ENCODE measurements around the gene LRRC32. TPM values are rescaled to one million over a fixed set of nuclear protein-coding genes. Genes with fewer than 3 reads are reported as not detected.

Gene LRRC32
- total and polyA plus RNA-seq, 10 of the 15 experiments (the other 5 are each of a cell fraction or from before 2014, with no cell fraction given) = 0.56 to 20.8 (median 7.4) TPM

DNA sequence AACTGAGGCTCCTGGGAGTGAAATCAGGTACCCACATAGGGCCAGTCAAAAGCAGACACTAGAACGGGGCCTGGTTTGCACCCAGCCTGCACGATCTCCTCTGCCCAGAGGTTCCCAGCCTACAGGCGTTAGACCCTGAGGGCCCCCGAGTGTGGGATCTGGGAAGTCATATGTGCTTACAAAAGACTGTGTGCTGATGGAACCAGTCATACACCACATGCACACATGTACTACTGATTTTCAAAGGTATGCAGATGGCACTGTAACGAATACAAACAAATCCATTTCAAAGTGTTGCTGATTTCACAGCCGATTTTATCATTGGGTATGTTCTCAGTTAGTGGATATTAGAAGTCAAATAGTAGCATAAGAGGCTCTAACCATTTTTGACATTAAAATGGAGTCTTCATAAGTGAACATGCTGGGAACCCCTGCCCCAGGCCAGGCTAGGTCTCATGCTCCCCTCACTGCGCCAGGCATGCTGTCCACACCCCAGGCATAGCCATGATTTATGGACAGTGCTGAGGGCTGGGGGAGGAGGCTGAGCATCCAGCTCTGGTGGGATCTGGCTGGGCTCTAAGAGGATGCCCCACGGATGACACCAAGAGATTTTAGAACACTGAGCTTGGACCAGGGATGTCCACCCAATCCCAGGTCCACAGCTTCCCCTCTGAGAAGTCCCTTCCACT, 38.6 kb upstream of the LRRC32 start:
- in situ Hi-C loops (cut with MboI) = no loop called here
- Histone ChIP-seq H3K27me3 (replicated peaks in 1 of 2; ENCODE audit: control insufficient read depth in 2 of 2, insufficient read depth in 2 of 2, low read length in 1 of 2) (no peaks in the 10 kb centered on the region), H3K4me1 (ENCODE audit: control insufficient read depth, insufficient read depth, low read length) (no peaks in the 10 kb centered on the region), H3K4me3 (no peak overlapping the region), H3K27ac (ENCODE audit: control insufficient read depth, insufficient read depth) (no peak overlapping the region), H3K36me3 (ENCODE audit: control insufficient read depth in 2 of 2, insufficient read depth in 2 of 2, low read length in 1 of 2) (no peaks in the 10 kb centered on the region), H4K20me1 (ENCODE audit: control insufficient read depth, insufficient read depth) (no peaks in the 10 kb centered on the region), H3K79me2 (ENCODE audit: control insufficient read depth, insufficient read depth, low read length) (no peaks in the 10 kb centered on the region), H2AFZ (ENCODE audit: control insufficient read depth, low read depth, low read length) (no peak overlapping the region), H3K9me3 (replicated peaks; ENCODE audit: control insufficient read depth, insufficient read depth, low read length) (no peaks in the 10 kb centered on the region), H3K4me2 (ENCODE audit: control insufficient read depth, insufficient read depth) (no peak overlapping the region), H3K9ac (ENCODE audit: control insufficient read depth, insufficient read depth, low read length) (no peak overlapping the region)
- no TSS peak for BruUV-seq (replicated peaks)
- POLR2A ChIA-PET = no interaction called here
- SMC1A ChIA-PET (ENCODE audit: uncharacterized antibody, unreplicated experiment) = no interaction called here
- RAD21 ChIA-PET (ENCODE audit: unreplicated experiment) = no interaction called here
- ATAC-seq (no peak), FAIRE-seq (no peak), DNase-seq (ENCODE audit: low read depth, low spot score) (no peak)
- intact Hi-C loops (cut with micrococcal nuclease; ENCODE audit: unreplicated experiment) = no loop called here
- WGBS (ENCODE audit: insufficient coverage, insufficient replicate concordance, low lambda C conversion rate, missing lambda C conversion rate) = 18% methylated on average over 8 of the region's 8 CpGs
- CTCF ChIA-PET = interaction anchor here (1.4 kb wide), 1 partner anchor 111 kb away, joined by 3 read pairs; no protein-coding TSS in a partner anchor
- no peak for TF ChIP-seq CHD1 (IDR thresholded peaks at IDR 0.05; ENCODE audit: low read depth, low read length)
- TF ChIP-seq, protein P1, sequence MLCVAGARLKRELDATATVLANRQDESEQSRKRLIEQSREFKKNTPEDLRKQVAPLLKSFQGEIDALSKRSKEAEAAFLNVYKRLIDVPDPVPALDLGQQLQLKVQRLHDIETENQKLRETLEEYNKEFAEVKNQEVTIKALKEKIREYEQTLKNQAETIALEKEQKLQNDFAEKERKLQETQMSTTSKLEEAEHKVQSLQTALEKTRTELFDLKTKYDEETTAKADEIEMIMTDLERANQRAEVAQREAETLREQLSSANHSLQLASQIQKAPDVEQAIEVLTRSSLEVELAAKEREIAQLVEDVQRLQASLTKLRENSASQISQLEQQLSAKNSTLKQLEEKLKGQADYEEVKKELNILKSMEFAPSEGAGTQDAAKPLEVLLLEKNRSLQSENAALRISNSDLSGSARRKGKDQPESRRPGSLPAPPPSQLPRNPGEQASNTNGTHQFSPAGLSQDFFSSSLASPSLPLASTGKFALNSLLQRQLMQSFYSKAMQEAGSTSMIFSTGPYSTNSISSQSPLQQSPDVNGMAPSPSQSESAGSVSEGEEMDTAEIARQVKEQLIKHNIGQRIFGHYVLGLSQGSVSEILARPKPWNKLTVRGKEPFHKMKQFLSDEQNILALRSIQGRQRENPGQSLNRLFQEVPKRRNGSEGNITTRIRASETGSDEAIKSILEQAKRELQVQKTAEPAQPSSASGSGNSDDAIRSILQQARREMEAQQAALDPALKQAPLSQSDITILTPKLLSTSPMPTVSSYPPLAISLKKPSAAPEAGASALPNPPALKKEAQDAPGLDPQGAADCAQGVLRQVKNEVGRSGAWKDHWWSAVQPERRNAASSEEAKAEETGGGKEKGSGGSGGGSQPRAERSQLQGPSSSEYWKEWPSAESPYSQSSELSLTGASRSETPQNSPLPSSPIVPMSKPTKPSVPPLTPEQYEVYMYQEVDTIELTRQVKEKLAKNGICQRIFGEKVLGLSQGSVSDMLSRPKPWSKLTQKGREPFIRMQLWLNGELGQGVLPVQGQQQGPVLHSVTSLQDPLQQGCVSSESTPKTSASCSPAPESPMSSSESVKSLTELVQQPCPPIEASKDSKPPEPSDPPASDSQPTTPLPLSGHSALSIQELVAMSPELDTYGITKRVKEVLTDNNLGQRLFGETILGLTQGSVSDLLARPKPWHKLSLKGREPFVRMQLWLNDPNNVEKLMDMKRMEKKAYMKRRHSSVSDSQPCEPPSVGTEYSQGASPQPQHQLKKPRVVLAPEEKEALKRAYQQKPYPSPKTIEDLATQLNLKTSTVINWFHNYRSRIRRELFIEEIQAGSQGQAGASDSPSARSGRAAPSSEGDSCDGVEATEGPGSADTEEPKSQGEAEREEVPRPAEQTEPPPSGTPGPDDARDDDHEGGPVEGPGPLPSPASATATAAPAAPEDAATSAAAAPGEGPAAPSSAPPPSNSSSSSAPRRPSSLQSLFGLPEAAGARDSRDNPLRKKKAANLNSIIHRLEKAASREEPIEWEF (IDR thresholded peaks at IDR 0.05; ENCODE audit: insufficient replicate concordance, low read depth, low read length) = no peak
- no peak for TF ChIP-seq HDAC6 (IDR thresholded peaks at IDR 0.05; ENCODE audit: unreplicated experiment)
- no peak for TF ChIP-seq PML (IDR thresholded peaks at IDR 0.05; ENCODE audit: low read length)
- TF ChIP-seq, protein P2, sequence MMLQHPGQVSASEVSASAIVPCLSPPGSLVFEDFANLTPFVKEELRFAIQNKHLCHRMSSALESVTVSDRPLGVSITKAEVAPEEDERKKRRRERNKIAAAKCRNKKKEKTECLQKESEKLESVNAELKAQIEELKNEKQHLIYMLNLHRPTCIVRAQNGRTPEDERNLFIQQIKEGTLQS (IDR thresholded peaks at IDR 0.05; ENCODE audit: borderline replicate concordance, extremely low read depth, low read depth, low read length) = no peak
- TF ChIP-seq SP1 (IDR thresholded peaks at IDR 0.05; ENCODE audit: low read depth, low read length) = no peak
- TF ChIP-seq PAX5 (IDR thresholded peaks at IDR 0.05; ENCODE audit: borderline replicate concordance, low read depth, low read length) = no peak
- TF ChIP-seq, protein P3, sequence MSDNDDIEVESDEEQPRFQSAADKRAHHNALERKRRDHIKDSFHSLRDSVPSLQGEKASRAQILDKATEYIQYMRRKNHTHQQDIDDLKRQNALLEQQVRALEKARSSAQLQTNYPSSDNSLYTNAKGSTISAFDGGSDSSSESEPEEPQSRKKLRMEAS (IDR thresholded peaks at IDR 0.05; ENCODE audit: low read depth, low read length) = no peak
- no peak for TF ChIP-seq RAD51 (IDR thresholded peaks at IDR 0.05)
- no peak for TF ChIP-seq SMARCA5 (IDR thresholded peaks at IDR 0.05)
- TF ChIP-seq HCFC1 (IDR thresholded peaks at IDR 0.05; ENCODE audit: low read length) = no peak
- TF ChIP-seq ZNF207 (IDR thresholded peaks at IDR 0.05; ENCODE audit: borderline replicate concordance) = no peak
